GM12875 (cell line): ENCODE data around the gene TNNI3K.

Experiments
- H3K4me3 ChIP-seq: one replicate; pipeline ENCODE4 v1.5.1; 2011; ENCODE audit warnings: low read depth, low read length, control low read depth
- TF ChIP-seq, protein P1 (sequence below): IDR thresholded peaks from 2 replicates; pipeline ENCODE4 v1.5.1; 2011; ENCODE audit warnings: low read depth, mild to moderate bottlenecking, control low read depth, inconsistent platforms, low read length, moderate library complexity, borderline replicate concordance; ENCODE audit not compliant: insufficient read depth

Gene TNNI3K

DNA sequence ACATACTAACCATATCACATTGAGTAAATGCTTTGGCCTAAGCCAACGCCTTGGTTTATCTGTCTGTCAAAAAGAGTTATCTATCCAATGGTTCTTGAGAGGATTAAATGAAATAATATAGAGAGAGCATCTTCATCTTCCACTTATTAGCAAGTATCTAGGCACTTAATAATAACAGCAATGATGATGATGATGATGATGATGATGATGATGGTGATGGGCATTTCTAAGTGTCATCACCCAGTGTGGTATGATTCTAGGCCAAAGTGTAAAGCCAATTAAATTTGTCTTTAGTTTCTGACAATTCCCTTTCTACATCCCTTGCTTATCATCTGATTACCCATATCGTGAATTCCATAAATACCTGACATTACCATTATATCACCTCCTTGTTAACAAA is 342.9 kb downstream of the TNNI3K start:
- TF ChIP-seq, protein P1, sequence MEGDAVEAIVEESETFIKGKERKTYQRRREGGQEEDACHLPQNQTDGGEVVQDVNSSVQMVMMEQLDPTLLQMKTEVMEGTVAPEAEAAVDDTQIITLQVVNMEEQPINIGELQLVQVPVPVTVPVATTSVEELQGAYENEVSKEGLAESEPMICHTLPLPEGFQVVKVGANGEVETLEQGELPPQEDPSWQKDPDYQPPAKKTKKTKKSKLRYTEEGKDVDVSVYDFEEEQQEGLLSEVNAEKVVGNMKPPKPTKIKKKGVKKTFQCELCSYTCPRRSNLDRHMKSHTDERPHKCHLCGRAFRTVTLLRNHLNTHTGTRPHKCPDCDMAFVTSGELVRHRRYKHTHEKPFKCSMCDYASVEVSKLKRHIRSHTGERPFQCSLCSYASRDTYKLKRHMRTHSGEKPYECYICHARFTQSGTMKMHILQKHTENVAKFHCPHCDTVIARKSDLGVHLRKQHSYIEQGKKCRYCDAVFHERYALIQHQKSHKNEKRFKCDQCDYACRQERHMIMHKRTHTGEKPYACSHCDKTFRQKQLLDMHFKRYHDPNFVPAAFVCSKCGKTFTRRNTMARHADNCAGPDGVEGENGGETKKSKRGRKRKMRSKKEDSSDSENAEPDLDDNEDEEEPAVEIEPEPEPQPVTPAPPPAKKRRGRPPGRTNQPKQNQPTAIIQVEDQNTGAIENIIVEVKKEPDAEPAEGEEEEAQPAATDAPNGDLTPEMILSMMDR = no peak
- no peak overlapping the region for H3K4me3 ChIP-seq

DNA sequence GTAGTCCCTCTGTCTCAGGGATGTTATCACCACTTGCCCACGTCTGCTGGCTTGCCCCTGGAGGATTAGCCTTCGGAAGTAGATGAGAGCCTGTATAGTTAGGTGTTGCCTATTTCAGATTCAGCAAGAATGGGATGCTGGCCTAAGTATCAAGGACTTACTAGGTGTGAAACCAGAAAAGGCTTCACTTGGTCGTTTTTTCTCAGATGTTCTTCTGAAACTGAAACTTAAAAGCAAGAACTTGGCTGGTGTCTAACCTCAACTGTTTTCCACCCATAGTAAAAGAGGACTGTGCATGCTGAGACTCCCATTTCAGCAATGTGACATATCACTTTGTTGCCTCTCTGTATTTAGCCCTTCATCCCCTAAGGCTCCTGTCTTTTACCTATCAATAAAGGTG is 344.2 kb downstream of the TNNI3K start:
- no peak overlapping the region for H3K4me3 ChIP-seq
- TF ChIP-seq, protein P1 = no peak

DNA sequence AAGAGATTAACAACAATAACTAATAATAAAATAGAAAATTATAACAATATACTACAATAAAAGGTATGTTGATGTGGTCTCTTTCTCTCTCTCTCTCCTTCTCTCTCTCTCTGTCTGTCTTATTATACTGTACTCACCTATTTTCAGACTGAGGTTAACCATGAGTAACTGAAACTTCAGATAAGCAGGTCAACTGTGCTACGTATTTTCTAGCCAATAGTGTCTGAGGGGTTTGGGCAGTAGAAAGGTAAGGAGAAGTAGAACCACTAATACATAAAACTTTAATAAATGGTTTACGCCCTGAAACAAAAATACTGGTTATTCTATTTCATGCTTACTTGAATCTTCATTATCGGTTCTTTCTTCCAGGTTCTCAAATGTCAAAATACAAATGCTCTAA is 348.2 kb downstream of the TNNI3K start:
- TF ChIP-seq, protein P1 = no peak
- H3K4me3 ChIP-seq = no peak overlapping the region

DNA sequence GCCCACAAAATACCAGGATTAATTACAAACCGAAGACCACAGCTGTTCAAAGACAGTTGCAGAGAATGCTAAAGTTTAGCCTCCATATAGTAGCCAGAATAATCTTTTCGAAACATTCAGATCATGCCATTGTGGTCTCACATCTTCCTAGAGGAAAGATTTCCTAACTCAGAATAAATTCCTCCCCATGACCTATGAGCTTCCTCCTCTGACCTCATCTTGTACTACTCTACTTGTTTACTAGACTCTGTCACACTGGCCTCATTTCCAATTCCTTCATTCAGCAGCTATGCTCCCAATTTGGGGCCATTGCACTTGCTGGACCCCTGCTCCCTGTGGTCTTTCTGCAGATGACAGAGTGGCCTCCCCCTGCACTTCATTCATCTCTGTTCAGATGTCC is 349.0 kb downstream of the TNNI3K start:
- H3K4me3 ChIP-seq = no peak overlapping the region
- TF ChIP-seq, protein P1 = no peak

DNA sequence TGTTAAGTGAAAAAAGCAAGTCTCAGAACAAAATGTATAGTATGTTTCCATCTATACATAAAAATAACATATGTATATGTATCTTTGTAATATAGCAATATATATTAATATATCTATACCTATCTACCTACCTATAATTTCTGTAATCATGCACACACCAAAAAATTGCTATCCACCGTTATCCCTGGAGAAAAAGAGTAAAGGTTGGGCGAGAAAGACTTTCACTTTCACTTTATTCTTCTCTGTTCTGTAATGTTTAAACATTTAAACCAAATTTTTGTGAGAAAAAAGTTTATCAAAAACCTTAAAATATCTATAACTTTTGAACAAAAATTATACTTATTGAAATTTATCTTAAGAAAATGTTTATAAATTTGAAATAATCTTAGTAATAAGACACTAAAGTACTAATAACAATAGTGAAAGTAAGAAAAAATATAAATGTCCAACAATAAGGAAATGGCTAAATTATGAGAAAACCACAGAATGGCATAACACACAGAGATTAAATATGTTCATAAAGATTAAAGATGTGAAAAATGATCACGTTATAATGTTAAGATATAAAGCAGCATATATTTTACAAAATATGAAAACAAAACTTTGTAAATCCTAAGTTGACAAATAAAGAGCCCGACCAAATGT is 351.2 kb downstream of the TNNI3K start:
- H3K4me3 ChIP-seq = no peak overlapping the region
- TF ChIP-seq, protein P1 = no peak

DNA sequence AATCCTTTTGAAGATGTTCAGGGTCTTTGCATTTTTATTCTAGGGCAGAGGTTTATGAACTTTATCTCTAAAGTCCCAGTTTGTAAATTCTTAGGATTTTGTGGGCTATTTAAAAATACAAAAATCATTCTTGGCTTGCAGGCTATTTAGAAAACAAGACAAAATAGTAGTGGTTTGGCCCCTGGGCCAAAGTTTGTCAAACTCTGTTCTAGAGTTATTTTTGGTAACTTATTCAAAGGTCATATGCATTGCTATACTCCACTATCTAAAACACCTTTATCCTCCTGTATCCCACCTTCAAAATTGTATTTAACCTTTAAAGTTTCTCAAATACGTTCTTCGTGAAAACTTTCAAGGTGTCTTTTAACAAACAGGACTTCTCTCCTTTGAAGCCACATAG is 352.7 kb downstream of the TNNI3K start:
- TF ChIP-seq, protein P1 = no peak

DNA sequence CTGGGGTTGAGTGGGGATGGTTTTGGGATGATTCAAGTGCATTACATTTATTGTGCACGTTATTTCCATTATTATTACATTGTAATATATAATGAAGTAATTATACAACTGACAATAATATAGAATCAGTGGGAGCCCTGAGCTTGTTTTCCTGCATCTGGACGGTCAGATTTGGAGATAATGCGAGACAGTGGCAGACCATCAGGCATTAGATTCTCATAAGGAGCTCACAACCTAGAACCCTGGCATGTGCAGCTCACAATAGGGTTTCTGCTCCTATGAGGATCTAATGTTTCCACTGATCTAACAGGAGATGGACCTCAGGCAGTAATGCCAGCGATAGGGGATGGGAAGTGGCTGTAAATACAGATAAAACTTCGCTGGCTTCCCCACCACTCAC is 355.1 kb downstream of the TNNI3K start:
- TF ChIP-seq, protein P1 = no peak
- no peak overlapping the region for H3K4me3 ChIP-seq

More for the DNA sequence above, 352.7 kb downstream of the TNNI3K start:
- no peak overlapping the region for H3K4me3 ChIP-seq
